Measurements from ENCODE around the gene BLOC1S3.

GRCh38 chr19:45191375-45191774, 12.8 kb downstream of the BLOC1S3 start:
- TF ChIP-seq ZNF70 (CRISPR knock-in tag; IDR thresholded peaks at IDR 0.05) (no peak), GLIS3 (CRISPR knock-in tag; IDR thresholded peaks at IDR 0.05) (no peak), ZFP30 (CRISPR knock-in tag; IDR thresholded peaks at IDR 0.05) (no peak), OSR1 (CRISPR knock-in tag; IDR thresholded peaks at IDR 0.05) (no peak), ESRRG (CRISPR knock-in tag; IDR thresholded peaks at IDR 0.05) (no peak), CREB5 (CRISPR knock-in tag; IDR thresholded peaks at IDR 0.05; ENCODE audit: low read depth) (no peak), PATZ1 (CRISPR knock-in tag; IDR thresholded peaks at IDR 0.05; ENCODE audit: borderline replicate concordance) (no peak), RARB (CRISPR knock-in tag; IDR thresholded peaks at IDR 0.05) (no peak)
